GM19455 (cell line): ENCODE data around the gene AEN.
"Not testable (repeated sequence)": the region's sequence is repeated elsewhere in the genome, so short reads cannot be mapped to it uniquely, and the experiment has no call there.

Experiments used
- ATAC-seq: cut with Tn5 transposase; IDR thresholded peaks from one replicate; pipeline ENCODE4 v1.9.1; 2021; ENCODE audit not compliant: unreplicated experiment

Gene AEN

DNA sequence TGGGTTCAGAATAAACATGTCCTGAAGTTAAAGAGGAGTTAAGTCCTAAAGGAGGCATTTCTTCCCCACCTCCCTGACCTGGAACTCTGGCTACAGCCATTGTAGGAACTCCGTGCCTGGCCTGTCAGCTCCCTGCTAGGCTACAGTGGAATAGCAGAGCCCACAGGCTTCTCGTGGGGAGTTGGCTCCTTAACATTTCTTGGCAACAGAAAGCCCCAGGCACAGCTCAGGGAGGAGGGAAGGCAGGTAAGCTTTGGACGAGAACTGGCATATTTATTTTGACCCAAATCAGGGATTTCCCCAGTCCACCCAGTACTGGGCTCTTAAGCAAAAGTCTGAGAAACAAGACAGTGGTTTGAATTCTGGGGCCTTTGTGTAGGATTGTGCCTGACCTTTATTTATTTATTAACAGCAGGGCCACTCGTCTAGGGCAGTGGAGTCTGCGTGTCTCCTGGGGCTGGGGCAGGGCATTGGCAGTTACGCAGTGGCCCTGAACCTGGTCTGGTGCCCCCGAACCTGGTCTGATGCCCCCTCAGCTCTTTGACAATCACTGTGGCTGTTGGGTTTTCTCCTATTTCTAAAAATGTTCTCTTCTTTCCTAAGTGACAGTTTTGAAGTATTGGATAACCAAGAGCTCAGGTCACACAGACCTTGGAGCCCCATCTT lies 9.8 kb downstream of the AEN start:
- ATAC-seq = no peak

DNA sequence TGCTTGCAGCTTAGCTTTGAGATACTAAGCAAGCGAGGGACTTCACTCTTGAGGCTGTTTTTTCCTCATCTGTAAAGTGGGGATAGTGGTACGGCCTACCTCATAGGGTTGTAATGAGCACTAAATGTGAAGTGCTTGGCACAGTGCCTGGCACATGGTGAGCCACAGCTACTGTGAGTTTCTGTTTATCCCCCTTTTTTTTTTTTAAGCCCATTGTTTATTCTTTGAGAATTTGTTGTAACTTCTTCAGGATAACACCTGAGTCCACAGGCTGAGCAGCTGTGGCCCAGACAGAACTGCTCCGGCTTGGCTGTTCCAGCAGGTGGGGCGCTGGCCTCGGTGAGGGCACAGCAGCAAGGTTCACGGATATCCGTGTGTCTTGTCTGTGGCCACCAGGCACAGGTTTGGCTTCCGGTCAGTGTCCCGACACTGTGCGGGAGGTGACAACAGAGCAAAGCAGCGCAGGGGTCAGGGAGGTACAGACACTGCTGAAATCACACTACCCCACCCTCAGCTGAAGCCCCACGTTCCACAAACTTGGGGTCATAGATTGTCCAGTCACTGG lies 10.4 kb downstream of the AEN start:
- ATAC-seq = no peak

DNA sequence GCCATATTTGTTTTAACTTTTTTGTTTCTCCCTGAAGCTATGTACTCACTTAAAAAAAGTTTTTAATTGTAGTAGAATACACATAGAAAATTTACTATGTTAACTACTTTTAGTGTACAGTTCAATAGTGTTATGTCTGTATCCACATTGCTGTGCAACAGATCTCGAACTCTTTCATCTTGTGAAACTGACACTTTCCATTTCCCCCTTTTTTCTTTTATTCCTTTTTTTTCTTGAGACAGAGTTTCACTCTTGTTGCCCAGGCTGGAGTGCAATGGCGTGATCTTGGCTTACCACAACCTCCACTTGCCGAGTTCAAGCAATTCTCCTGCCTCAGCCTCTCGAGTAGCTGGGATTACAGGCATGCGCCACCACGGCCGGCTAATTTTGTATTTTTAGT lies 11.7 kb downstream of the AEN start:
- not testable (repeated sequence) for ATAC-seq

DNA sequence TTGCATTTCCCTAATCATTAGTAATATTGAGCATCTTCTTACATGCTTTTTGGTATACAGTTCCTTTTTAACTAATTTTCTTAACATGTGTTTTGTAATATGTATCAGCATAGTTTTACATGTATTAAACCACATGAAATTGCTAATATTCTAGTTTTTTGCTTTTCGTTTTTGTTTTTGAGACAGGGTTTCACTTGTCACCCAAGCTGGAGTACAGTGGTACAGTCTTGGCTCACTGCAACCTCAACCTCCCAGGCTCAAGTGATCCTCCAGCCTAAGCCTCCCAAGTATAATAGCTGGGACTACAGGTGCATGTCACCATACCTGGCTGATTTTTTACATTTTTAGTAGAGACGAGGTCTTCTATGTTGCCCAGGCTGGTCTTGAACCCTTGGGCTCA lies 13.3 kb downstream of the AEN start:
- no peak for ATAC-seq

DNA sequence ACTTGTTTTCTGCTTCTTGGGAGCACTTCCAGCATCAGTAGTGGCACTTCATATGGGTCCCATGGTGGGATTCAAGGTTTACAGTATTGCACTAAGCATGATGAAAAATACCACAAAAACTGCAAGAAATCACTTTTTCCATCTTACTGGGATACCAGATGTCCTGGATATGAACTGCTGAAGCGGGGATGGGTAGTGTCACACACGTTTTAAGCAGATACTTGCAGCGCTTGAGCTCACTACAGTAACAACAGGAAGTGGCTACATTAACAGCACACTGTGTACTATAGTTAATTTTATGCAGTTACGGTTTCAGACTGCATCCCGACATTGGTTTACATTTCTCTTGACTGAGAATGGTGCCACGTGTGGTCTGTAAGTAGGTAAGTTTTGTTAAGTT lies 14.2 kb downstream of the AEN start:
- peak; percentile 34 for ATAC-seq

DNA sequence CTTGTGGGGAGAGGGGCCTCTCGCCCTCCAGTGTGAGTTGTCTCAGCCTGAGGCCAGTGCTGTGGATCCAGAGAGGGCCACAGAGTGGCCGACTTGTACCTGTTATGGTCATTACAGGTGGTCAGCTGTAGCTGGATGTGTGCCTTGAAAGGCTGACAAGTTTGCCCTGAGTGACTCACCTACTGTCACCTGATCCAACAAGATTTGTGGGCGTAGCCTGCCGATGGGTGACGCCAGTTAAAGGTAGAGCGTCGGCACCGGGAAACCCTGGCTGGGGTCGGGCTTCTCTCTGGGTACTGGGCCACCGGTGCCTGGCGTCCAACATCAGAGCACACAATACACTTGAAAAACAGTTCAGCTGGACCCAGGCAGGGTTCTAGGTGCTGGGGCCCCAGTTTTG lies 14.9 kb downstream of the AEN start:
- no peak for ATAC-seq

DNA sequence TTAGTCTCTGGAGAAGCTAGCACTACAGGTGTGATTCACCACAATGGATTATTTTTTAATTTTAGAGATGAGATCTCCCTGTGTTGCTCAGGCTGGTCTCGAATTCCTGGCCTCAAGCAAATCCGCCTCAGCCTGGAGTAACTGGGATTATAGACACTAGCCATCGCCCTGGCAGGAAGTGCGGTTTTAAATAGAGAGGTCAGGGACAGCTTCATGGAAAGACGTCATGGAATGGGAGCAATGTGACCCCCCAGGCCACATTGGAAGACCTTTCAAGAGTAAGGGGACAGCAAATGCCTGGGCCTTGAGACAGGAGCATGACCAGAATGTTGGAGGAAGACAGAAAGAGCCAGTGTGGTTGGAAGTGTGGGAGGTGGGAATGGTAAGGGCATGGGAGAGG lies 15.5 kb downstream of the AEN start:
- ATAC-seq = no peak

DNA sequence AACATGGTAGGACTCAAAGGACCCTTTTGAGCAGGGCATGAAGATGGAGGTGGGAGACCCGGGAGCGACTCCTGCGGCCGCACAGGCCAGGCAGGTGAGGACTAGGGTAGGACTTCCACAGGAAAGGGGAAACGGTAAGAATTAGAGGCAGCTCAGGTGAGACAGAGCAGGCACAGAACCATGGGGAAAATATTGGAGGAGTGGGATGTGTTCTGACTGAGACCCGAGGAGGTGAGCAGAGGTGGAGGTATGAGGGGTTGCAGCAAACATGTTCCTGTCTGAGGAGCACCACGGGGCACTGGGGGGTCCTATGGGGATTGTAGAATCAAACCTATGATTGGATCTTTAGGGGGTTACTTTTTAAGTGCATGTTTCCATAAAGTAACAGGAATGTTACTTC lies 16.3 kb downstream of the AEN start:
- ATAC-seq = no peak

DNA sequence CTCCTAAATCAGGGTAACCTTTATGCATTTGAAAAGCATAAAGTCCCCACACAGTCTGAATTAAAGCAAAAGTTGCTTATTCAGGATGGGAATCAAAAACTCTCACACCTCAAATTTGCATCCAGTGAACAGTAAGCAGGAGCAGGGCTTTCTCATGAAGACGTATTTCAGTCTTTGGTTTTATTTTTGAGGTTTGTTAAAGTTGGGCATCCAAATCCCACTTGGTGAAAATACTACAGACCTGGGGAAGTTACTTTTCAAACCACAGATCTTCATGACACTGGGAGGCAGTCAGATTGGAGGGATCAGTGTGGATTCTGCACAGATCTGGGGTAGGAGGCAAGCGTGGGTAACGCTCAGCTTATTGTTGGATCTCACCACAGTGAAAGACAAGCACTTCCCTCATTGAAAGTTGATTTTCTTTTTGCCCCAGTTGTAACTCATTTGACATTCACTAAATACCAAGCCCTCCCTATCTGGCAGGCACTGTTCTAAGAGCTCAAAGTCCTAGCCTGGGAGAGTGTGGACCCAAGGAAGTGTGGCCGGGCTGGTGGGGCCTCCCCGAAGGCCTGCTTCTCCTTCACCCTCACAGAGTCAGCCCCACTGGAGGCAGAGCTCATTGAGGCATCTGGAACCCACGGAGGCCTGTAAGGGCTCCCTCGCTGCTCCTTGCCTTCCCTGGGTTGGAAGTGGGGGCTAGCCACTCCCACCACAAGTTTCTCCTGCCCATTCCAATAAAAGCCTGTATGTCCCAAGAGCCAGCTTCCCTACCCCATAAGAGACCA lies 16.9 kb downstream of the AEN start:
- no peak for ATAC-seq

DNA sequence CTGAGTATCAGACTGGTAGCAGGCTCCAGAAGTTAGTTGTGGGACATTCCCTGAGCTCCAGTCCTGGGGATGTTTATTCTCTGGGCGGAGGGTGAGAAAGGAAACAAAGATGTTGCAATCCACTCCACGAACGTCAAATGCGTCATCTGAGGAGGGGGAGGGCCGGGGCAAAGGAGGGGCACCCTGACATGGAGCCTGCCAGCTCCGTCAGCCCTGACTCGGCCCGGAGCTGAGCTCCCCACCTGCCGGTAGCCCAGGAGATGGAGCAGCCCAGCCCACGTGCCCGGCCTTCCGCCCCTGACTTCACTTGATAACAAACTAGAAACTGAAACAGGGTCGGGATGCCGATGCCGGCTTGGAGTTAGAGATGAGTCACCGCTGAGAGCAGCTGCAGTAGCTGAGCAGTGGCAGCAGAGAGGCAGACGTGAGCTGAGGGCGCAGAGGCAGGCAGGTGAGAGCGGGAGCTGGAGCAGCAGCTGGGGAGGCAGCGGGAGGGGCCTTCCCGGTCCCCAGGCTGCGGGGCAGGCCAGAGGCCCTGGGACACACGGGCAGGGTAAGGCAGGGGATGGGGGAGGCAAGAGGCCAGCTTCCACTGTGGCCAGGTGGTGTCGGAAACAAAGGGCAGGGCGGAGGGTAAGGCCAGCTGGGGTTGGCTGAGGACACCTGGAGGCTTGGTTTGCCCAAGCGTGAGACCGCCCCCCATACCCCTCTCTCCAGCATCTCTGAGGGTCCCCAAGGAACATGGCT lies 17.7 kb downstream of the AEN start, which contains the start of gene ISG20:
ISG20 (plus strand) TSS at position 391 of the 747 bp plus-strand sequence; CDS start at position 742, 351 bp downstream.
- peak; percentile 63 for ATAC-seq

DNA sequence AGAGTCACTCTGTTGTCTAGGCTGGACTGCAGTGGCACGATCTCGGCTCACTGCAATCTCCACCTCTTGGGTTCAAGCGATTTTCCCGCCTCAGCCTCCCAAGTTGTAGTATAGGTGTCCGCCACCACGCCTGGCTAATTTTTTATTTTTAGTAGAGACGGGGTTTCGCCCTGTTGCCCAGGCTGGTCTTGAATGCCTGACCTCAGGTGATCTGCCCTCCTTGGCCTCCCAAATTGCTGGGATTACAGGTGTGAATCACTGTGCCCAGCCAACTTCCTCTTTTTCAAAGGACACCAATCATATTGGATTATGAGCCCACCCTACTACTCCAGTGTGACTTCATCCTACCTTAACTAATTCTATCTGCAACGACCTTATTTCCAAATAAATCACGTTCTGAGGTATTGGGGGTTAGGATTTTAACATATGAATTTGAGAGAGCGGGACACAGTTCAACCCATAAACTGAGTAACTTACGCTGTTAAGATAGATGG lies 20.9 kb downstream of the AEN start:
- ATAC-seq = no peak

DNA sequence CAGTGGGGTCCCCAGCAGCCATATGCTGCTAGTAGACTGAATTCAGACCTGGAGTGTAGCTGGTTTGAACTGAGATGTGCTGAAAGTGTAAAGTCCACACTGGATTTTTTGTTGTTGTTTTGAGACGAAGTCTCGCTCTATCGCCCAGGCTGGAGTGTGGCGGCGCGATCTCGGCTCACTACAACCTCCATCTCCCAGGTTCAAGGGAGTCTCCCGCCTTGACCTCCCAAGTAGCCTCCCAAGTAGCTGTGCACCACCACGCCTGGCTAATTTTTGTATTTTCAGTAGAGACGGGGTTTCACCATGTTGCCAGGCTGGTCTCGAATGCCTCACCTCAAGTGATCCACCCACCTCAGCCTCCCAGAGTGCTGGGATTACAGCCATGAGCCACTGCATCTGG lies 21.4 kb downstream of the AEN start:
- not testable (repeated sequence) for ATAC-seq

DNA sequence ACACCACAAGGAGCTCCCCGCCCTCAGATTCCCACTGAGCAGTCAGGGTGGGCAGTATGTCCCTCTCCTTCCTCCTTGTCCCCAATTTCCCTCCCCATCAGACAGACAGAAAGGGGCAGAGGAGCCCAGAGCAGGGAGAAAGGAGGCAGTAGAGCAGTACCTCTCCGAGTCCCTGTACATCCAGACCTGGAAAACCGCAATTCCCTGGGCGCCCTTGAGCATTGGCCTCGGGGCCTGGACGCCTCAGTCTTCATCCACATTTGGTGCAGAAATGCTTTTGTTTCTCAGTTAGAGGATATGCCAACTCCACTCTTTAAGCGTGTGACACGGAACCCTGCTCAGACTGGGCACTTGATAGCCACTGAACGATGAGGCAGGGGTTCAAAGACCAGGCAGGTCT lies 23.6 kb downstream of the AEN start:
- no peak for ATAC-seq

DNA sequence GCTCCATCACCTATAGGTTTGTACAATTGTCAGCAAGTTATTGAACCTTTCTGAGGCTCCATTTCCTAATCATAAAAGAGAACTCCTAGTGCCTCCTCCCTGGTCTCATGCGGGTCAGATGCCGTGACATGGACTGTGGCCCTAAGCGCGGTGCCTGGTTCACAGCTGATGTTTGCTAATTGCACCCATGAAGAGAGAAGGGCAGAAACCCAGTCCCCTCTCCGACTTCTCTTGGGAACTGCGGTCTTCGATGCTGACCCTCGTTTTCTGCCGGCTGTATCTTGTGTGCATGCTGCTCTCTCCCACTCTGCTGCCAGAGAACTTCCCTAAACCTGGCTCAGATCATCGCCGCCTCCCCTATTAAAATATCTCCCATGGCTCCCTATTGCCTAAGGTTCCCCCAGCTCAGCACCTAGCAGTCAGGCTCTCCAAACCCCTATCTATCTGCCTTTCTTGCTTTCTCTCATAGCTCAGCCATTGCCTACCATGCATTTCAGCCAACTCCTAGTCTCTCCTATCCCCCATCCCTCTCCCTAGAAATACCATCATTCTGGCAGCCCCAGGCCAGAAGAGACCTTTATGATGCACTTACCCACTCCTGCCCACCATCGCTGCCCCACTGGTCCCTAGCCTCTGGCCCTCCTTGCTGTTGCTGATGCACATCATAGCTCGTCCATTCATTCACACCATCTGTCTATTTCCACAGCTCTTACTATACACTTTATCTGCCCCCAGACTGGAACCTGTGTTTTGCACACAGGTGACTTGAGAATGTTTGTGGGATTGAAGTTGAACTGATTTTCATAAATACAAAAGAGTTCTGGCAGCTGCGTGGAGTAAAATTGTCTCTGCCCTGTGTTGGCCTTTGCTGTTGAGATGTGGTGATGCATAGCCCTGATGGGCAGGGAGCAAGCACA lies 24.3 kb downstream of the AEN start:
- ATAC-seq = no peak

DNA sequence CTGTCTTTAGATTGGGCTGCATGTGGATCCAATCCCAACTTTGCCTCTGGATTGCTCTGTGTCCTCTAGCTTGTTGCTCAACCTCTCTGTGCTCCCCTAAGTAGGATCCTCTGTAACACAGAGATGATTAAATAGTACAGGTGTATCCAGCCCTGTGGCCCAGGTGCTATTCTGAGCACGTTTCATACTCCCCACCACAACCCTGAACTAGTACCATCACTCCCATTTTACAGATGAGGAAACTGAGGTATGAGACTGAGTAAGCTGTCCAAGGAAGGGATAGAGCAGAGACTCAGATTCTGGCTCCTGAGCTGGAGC lies 24.9 kb downstream of the AEN start:
- ATAC-seq = no peak

DNA sequence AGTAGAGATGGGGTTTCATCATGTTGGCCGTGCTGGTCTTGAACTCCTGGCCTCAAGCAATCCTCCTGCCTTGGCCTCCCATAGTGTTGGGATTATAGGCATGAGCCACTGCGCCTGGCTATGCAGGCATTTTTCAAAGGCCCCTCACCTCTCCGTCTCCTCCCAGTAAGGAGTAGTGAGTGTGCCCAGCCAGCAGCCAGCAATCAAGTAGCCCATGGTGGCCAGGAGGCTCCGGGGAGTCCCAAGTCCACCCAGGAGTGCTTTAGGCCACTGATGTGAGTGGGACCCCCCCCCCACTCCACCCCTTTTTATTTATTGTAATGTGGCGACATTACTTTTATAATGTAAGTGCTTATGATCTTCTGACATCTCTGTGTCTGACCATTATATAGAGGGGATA lies 25.8 kb downstream of the AEN start:
- no peak for ATAC-seq

DNA sequence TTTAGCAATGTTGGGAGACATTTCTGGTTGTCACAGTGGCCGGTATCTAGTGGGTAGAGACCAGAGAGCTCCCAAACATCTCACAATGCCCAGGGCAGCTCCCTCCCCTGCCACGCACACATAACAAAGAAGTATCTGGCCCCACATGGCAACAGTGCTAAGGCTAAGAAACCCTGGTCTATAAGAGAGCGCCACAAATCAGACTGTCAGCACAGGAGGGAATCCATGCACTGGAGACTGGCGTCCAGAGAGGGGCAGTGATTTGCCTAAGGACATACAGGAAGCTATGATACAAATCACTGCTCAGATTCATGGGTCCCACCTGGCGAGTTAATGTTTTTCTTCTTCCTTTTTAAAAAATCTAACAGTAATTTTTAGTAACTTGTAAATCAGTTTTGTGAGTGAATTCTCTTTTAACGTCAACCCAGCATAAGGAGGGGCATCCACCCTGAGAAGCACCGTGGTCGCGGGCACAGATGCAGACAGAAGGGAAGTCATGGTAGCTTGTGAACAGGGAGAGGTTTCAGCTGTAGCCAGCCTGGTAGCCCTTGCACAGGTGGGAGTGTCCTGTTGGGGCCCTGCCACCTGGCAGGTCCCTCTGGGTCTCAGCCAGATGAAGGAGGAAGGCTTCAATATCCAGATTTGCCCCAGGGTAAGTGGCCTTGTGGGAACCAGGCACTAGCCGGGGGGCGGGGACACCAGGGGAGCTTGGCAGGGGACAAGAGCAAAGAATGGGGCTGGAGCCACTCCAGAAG lies 26.4 kb downstream of the AEN start:
- no peak for ATAC-seq

DNA sequence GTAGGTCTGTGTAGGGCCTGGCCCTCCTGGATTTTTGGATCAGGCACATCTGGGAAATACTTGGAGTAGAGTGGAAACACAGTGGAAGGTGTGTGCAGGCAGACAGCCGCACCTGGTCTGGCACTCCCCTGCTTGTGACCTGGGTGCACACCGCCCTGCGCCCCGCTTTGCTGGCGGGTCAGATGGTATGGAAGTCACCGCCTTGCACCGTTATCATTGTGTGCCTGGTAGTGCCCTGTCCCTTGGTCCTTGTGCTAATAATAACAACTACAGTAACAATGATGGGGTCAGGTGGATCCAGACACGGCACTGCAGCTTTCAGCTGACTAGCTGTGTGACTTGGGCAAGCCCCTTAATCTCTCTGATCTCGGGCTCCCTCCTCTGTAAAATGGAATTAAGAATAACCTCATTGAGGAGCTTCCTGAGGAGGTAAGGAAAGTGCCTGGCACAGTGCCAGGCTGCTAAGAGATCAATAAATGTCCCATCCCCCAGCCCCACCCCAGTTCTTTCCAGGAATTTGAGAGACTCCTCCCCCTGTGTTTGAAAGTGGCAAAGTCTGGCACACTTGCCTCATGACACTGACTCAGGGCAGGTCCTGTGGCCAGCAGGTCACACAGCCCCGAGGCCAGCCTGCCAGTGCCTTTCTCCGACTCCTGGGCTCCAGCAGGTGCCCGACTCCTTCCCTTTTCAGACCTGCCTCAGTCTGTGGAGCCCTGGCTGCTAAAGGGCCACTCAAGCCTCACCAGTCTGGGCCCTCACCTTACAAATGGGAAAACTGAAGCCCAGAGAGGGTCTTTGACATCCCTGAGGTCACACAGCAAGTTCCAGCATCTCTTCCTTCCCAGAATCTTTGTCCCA lies 27.4 kb downstream of the AEN start:
- ATAC-seq = no peak

DNA sequence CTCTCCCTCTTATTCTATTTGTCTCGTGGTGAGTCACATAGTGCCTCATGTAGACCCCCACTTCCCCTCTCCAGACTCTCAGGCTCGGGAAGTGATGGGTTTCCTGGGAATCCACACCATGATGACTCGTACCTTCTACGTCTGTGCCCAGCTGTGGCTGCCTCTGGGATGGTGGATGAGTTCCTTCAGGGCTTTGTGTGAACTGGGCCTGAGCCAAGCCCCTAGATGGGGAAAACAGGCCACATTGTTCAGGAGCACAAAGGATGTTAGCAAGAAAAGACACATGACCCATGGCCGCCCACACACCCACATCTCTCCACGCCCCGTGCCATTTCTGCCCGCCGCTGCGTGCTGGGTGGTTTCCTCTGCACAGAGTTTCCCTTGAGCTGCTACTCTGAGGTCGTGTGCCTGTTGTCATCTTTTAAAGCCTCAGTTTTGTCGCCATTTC lies 28.2 kb downstream of the AEN start:
- no peak for ATAC-seq
